ENCODE measurements around the gene CA9.
A peak's percentile ranks its signal among the peaks of the same experiment; 100 is the strongest.

Gene CA9

GRCh38 chr9:35675732-35676392 lies 2.1 kb downstream of the CA9 start:
- DNase-seq, result peak; percentile 23

GRCh38 chr9:35679091-35679490 lies 5.4 kb downstream of the CA9 start:
- no peak for DNase-seq

GRCh38 chr9:35679766-35680330 lies 6.1 kb downstream of the CA9 start:
- DNase-seq, result no peak

- no peak for DNase-seq
Measured at GRCh38 chr9:35680331-35681105, 6.8 kb downstream of the CA9 start.

- no peak for DNase-seq
Measured at GRCh38 chr9:35681341-35682002, 7.7 kb downstream of the CA9 start.

GRCh38 chr9:35682051-35682450 lies 8.3 kb downstream of the CA9 start:
- no peak for DNase-seq

- DNase-seq, result no peak
Measured at GRCh38 chr9:35682520-35683315, 9.0 kb downstream of the CA9 start.

- no peak for DNase-seq
Measured at GRCh38 chr9:35683323-35683722, 9.6 kb downstream of the CA9 start.

- no peak for DNase-seq
Measured at GRCh38 chr9:35684921-35685320, 11.2 kb downstream of the CA9 start.

- no peak for DNase-seq
Measured at GRCh38 chr9:35685506-35685905, 11.8 kb downstream of the CA9 start.

- DNase-seq, result no peak
Measured at GRCh38 chr9:35686222-35687203, 12.8 kb downstream of the CA9 start.

GRCh38 chr9:35687306-35687705 lies 13.6 kb downstream of the CA9 start:
- DNase-seq, result no peak

GRCh38 chr9:35687972-35688557 lies 14.3 kb downstream of the CA9 start:
- no peak for DNase-seq

GRCh38 chr9:35688558-35689541 lies 15.1 kb downstream of the CA9 start:
- no peak for DNase-seq

GRCh38 chr9:35689542-35690293 lies 16.0 kb downstream of the CA9 start, which contains the start of gene TPM2:
TPM2 (minus strand) TSS chr9:35689925; CDS start chr9:35689817, 108 bp downstream.
- DNase-seq, result no peak

GRCh38 chr9:35690294-35690613 lies 16.5 kb downstream of the CA9 start:
- DNase-seq, result no peak

- DNase-seq, result peak; percentile 42
Measured at GRCh38 chr9:35690614-35691333, 17.0 kb downstream of the CA9 start.

GRCh38 chr9:35691334-35691650 lies 17.6 kb downstream of the CA9 start:
- peak; percentile 33 for DNase-seq

Measured in NCI-H2227 treated with DMSO at 0.1 percent for 48 hours (cell line).